Ovary (tissue), 3 donors: ENCODE data around the gene L3MBTL2.

Source experiments
- CTCF ChIP-seq, 3 donors: fragments of 450-650 bp in 2 of 3; fragments of 200-600 bp in 1 of 3; IDR thresholded peaks; one replicate each; pipeline versions ENCODE4 v1.5.1 to v1.8.0; 2016 to 2022; ENCODE audit warnings: antibody characterized with exemption in 3 of 3, mild to moderate bottlenecking in 1 of 3
- POLR2A ChIP-seq: fragments of 450-650 bp; IDR thresholded peaks from one replicate; pipeline ENCODE4 v1.6.1; 2017; ENCODE audit warnings: antibody characterized with exemption, mild to moderate bottlenecking, moderate library complexity
- donor health status: DM: no; HTN: no; CAD: no.

- TF ChIP-seq CTCF (IDR thresholded peaks at IDR 0.05) (no peak), POLR2A (no peak)
These were observed 59.4 kb downstream of the L3MBTL2 start for GRCh38 chr22:41264408-41264941.
